Measurements from ENCODE around the gene DDX39A.
"Not testable (repeated sequence)": the region's sequence is repeated elsewhere in the genome, so short reads cannot be mapped to it uniquely, and the experiment has no call there.

The DDX39A gene

DNA sequence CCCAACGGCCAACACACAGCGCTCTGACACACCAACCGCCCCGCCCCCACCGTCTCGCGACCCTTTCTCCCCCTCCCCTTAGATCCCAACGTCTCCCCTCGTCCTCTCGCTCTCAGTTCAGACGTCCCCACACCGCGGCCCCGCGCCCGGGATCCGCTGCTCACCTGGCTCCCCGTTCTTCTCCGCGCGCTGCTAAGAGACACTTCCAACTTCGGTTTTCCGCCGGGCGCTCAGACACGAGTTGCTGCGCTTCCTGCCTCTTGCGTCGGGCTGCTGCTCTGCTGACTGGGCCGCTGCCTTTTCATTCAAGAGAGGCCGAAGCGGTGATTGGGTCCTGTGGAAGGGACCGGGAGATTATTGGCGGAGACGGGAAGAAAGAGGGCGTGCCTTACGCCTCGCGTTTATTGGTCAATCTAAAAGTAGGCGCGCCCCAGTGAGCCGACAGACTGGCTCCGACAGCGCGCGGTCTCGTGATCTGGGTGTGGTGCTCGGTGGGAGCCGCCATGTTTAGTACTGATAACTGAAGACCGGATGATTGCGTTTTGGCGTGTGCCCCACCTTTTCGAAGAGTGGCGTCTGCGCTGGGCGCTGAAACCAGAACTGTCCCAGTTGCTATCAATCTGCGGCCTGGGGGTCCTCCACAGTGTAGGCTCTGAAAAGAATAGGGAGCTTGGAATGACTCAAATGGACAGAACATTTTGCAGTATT lies at the start of gene DDX39A:
DDX39A (minus strand) TSS at position 236 of the 708 bp plus-strand sequence. CDS start 6,121 bp downstream, outside the sequence.
- H3K4me3 ChIP-seq (ENCODE audit: low read length): peak within 1 kb of the TSS; percentile 88
- no peaks in the 10 kb centered on the region for H3K27me3 ChIP-seq (ENCODE audit: insufficient read depth, low read length)
- H3K9me3 ChIP-seq (ENCODE audit: low read length): no peaks in the 10 kb centered on the region
- H3K4me1 ChIP-seq (ENCODE audit: insufficient read depth, low read length): peaks cover 9% of the 10 kb centered on the region
- peak within 1 kb of the TSS; percentile 43 for H2AFZ ChIP-seq (ENCODE audit: low read depth, low read length)
- peaks cover 2% of the 10 kb centered on the region for H3K36me3 ChIP-seq (ENCODE audit: insufficient read depth, low read length)

DNA sequence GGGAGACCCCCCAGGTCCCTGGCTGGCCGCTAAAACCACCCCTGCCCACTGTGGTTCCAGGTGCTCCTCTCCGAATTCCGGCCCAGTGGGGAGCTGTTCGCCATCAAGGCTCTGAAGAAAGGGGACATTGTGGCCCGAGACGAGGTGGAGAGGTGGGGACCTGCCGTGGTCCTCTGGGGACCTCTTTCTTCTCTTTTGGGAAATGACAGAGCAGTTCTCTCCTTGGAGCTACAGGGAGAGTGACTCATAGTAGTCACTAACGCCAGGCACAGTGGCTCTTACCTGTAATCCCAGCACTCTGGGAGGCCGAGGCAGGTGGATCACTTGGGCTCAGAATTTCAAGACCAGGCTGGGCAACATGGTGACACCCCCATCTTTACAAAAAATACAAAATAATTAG lies 48.7 kb upstream of the DDX39A start:
- H3K4me3 ChIP-seq (ENCODE audit: low read length): no peak overlapping the region
- H3K36me3 ChIP-seq (ENCODE audit: insufficient read depth, low read length): peaks cover 52% of the 10 kb centered on the region
- H3K9me3 ChIP-seq (ENCODE audit: low read length): no peaks in the 10 kb centered on the region
- no peak overlapping the region for H2AFZ ChIP-seq (ENCODE audit: low read depth, low read length)
- H3K4me1 ChIP-seq (ENCODE audit: insufficient read depth, low read length): no peaks in the 10 kb centered on the region
- H3K27me3 ChIP-seq (ENCODE audit: insufficient read depth, low read length): no peaks in the 10 kb centered on the region

DNA sequence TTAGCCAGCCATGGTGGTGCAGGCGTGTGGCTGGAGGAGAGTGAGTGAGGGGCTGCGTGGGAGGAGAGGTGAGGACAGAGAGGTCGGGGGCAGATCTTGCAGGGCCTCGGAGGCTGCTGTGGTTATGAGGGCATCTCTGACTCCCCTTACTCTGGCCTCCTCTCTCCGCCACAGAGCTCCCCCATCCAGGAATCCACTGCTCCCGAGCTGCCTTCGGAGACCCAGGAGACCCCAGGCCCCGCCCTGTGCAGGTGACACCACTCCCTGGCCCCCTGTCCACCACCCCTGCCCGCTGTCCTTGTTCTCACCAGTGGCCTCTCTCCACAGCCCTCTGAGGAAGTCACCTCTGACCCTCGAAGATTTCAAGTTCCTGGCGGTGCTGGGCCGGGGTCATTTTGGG lies 48.2 kb upstream of the DDX39A start:
- H3K36me3 ChIP-seq (ENCODE audit: insufficient read depth, low read length): peaks cover 52% of the 10 kb centered on the region
- no peaks in the 10 kb centered on the region for H3K4me1 ChIP-seq (ENCODE audit: insufficient read depth, low read length)
- no peaks in the 10 kb centered on the region for H3K9me3 ChIP-seq (ENCODE audit: low read length)
- H3K27me3 ChIP-seq (ENCODE audit: insufficient read depth, low read length): no peaks in the 10 kb centered on the region
- no peak overlapping the region for H3K4me3 ChIP-seq (ENCODE audit: low read length)
- H2AFZ ChIP-seq (ENCODE audit: low read depth, low read length): no peak overlapping the region

DNA sequence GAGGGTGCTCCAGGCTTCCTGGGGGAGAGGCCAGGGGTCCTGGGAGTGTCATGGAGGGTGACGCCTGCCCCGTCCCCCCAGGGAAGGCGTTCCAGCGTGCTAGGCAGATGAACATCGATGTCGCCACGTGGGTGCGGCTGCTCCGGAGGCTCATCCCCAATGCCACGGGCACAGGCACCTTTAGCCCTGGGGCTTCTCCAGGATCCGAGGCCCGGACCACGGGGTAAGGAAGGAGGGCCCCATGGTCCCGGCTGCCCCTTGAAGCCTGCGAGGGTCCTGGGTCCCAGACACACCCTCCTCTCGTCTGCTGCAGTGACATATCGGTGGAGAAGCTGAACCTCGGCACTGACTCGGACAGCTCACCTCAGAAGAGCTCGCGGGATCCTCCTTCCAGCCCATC lies 44.6 kb upstream of the DDX39A start:
- peaks cover 43% of the 10 kb centered on the region for H3K36me3 ChIP-seq (ENCODE audit: insufficient read depth, low read length)
- no peaks in the 10 kb centered on the region for H3K9me3 ChIP-seq (ENCODE audit: low read length)
- H3K27me3 ChIP-seq (ENCODE audit: insufficient read depth, low read length): no peaks in the 10 kb centered on the region
- no peaks in the 10 kb centered on the region for H3K4me1 ChIP-seq (ENCODE audit: insufficient read depth, low read length)
- H3K4me3 ChIP-seq (ENCODE audit: low read length): no peak overlapping the region
- H2AFZ ChIP-seq (ENCODE audit: low read depth, low read length): no peak overlapping the region

DNA sequence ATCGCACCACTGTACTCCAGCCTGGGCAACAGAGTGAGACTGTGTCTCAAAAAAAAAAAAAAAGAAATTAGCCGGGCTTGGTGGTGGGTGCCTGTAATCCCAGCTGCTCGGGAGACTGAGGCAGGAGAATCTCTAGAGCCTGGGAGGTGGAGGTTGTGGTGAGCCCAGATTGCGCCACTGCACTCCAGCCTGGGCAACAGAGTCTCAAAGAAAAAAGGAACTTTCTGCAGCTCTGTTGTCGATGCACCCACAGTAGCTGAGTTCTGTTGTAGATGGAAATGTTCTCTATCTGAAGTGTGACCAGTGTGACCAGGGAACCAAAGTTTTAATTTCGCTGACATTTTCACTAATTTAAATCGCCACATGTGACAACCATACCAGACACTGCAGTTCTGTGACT lies 43.3 kb upstream of the DDX39A start:
- not testable (repeated sequence) for H3K4me1 ChIP-seq (ENCODE audit: insufficient read depth, low read length); H3K9me3 ChIP-seq (ENCODE audit: low read length); H3K4me3 ChIP-seq (ENCODE audit: low read length); H2AFZ ChIP-seq (ENCODE audit: low read depth, low read length); H3K27me3 ChIP-seq (ENCODE audit: insufficient read depth, low read length)
- peaks cover 34% of the 10 kb centered on the region for H3K36me3 ChIP-seq (ENCODE audit: insufficient read depth, low read length)

DNA sequence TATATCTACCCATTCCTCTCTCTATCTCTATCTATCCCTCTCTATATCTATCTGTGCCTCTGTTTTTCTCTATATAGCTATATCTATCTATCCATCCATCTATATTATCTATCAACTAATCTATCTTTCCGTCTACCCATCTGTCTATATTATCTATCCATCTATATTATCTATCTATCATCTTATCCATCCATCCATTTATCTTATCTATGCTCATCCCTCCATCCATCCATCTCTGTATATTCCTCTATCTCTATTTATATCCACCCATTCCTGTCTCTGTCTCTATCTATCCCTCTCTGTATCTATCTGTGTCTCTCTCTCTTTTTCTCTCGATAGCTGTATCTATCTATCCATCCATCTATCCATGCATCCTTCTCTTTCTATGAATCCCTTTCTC lies 41.8 kb upstream of the DDX39A start:
- no peaks in the 10 kb centered on the region for H3K9me3 ChIP-seq (ENCODE audit: low read length)
- H3K4me1 ChIP-seq (ENCODE audit: insufficient read depth, low read length): no peaks in the 10 kb centered on the region
- no peak overlapping the region for H2AFZ ChIP-seq (ENCODE audit: low read depth, low read length)
- H3K4me3 ChIP-seq (ENCODE audit: low read length): no peak overlapping the region
- peaks cover 27% of the 10 kb centered on the region for H3K36me3 ChIP-seq (ENCODE audit: insufficient read depth, low read length)
- H3K27me3 ChIP-seq (ENCODE audit: insufficient read depth, low read length): no peaks in the 10 kb centered on the region

DNA sequence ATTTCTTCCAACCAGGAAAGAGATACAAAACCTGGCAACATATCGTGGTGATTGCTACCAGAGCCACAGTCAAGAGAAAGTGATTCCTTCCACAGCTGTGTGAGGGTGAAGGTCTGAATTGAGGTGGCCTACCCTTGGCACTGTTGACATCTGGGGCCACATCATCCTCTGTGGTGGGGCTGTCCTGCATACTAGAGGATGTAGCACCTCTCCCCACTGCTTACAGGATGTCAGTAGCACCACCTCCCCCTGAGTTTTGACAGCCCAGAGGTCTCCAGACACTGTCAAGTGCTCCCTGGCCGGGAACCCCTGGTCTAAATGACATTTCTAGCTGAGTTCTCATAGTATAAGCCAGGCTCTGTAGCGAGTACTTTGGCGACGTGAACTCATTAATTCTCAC lies 40.6 kb upstream of the DDX39A start:
- H3K27me3 ChIP-seq (ENCODE audit: insufficient read depth, low read length): no peaks in the 10 kb centered on the region
- no peaks in the 10 kb centered on the region for H3K9me3 ChIP-seq (ENCODE audit: low read length)
- no peak overlapping the region for H2AFZ ChIP-seq (ENCODE audit: low read depth, low read length)
- no peaks in the 10 kb centered on the region for H3K4me1 ChIP-seq (ENCODE audit: insufficient read depth, low read length)
- no peak overlapping the region for H3K4me3 ChIP-seq (ENCODE audit: low read length)
- peaks cover 31% of the 10 kb centered on the region for H3K36me3 ChIP-seq (ENCODE audit: insufficient read depth, low read length)

DNA sequence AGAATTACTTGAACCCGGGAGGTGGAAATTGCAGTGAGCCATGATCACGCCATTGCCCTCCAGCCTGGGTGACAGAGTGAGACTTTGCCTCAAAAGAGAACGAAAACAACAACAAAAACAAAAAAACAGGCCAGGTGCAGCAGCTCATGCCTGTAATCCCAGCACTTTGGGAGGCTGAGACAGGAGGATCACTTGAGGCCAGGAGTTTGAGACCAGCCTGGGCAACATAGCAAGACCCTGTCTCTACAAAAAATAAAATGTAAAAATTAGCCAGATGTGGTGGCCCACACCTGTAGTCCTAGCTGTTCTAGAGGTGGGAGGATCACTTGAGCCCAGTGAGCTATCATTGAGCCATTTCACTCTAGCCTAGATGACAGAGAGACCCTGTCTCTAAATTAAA lies 33.2 kb upstream of the DDX39A start:
- not testable (repeated sequence) for H3K4me1 ChIP-seq (ENCODE audit: insufficient read depth, low read length); H2AFZ ChIP-seq (ENCODE audit: low read depth, low read length); H3K27me3 ChIP-seq (ENCODE audit: insufficient read depth, low read length); H3K4me3 ChIP-seq (ENCODE audit: low read length); H3K9me3 ChIP-seq (ENCODE audit: low read length)
- peaks cover 51% of the 10 kb centered on the region for H3K36me3 ChIP-seq (ENCODE audit: insufficient read depth, low read length)

DNA sequence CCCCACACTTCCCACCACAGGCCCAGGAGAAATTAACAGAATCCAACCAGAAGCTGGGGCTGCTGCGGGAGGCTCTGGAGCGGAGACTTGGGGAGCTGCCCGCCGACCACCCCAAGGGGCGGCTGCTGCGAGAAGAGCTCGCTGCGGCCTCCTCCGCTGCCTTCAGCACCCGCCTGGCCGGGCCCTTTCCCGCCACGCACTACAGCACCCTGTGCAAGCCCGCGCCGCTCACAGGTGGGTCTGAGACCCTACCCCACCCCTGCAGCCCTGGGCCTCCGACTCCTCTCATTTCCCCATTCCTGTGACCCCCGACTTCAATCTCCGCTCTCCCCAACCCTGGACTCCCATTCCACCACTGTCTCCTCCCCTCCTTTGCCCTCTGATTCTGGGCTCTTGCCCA lies 31.7 kb upstream of the DDX39A start:
- H3K36me3 ChIP-seq (ENCODE audit: insufficient read depth, low read length): peaks cover 61% of the 10 kb centered on the region

DNA sequence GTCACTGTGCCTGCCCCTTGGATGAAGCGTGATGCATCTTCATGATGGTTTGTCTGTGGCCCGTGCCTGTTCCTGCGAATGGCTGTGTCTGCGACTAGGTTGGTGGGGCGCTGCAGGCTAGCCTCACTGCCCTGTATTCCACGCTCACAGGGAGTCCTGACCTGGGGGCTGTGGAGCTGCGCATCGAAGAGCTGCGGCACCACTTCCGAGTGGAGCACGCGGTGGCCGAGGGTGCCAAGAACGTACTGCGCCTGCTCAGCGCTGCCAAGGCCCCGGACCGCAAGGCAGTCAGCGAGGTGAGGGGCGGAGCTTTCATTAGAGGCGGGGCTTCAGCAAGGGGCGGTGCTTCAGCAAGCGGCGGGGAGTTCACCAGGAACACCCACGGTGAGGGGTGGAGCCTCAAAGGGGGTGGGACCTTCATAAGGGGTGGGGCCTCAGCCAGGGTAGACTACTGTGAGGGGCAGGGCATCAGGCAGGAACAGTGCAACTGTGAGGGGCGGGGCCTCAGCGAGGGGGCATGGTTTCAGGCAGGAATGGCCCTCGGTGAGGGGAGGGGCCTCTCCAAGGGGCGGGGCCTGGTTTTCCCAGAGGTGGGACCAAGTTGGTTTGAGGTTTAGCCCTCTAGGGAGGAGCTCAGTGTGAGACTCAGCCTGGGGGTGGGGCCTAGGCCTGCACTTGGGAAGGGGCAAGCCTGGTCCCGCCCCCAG lies 31.2 kb upstream of the DDX39A start:
- peaks cover 58% of the 10 kb centered on the region for H3K36me3 ChIP-seq (ENCODE audit: insufficient read depth, low read length)

More for the DNA sequence above, 31.7 kb upstream of the DDX39A start:
- H3K27me3 ChIP-seq (ENCODE audit: insufficient read depth, low read length): no peaks in the 10 kb centered on the region
- no peaks in the 10 kb centered on the region for H3K4me1 ChIP-seq (ENCODE audit: insufficient read depth, low read length)
- no peak overlapping the region for H3K4me3 ChIP-seq (ENCODE audit: low read length)
- H3K9me3 ChIP-seq (ENCODE audit: low read length): no peaks in the 10 kb centered on the region
- no peak overlapping the region for H2AFZ ChIP-seq (ENCODE audit: low read depth, low read length)

DNA sequence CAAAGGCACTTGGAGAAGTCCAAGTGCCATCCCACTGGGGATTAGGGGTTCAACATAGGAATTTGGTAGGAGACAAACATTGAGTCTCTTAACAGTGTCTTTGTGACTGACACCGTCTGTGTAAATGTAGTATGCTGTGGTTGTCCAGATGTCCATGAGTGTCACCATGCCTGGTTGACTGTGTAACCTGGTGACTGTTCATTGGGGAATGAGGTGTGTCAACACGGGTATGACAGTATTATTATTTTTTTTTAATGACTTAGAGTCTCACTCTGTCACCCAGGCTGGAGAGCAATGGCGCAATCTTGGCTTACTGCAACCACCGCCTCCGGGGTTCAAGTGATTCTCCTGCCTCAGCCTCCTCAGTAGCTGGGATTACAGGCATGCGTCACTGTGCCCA lies 30.2 kb upstream of the DDX39A start:
- Histone ChIP-seq H3K36me3 (ENCODE audit: insufficient read depth, low read length) (peaks cover 54% of the 10 kb centered on the region), H3K27me3 (ENCODE audit: insufficient read depth, low read length) (no peaks in the 10 kb centered on the region), H3K4me1 (ENCODE audit: insufficient read depth, low read length) (no peaks in the 10 kb centered on the region), H2AFZ (ENCODE audit: low read depth, low read length) (no peak overlapping the region), H3K4me3 (ENCODE audit: low read length) (no peak overlapping the region), H3K9me3 (ENCODE audit: low read length) (no peaks in the 10 kb centered on the region)

More for the DNA sequence above, 31.2 kb upstream of the DDX39A start:
- H3K4me1 ChIP-seq (ENCODE audit: insufficient read depth, low read length): no peaks in the 10 kb centered on the region
- H3K27me3 ChIP-seq (ENCODE audit: insufficient read depth, low read length): no peaks in the 10 kb centered on the region
- H2AFZ ChIP-seq (ENCODE audit: low read depth, low read length): no peak overlapping the region
- H3K4me3 ChIP-seq (ENCODE audit: low read length): no peak overlapping the region
- no peaks in the 10 kb centered on the region for H3K9me3 ChIP-seq (ENCODE audit: low read length)

DNA sequence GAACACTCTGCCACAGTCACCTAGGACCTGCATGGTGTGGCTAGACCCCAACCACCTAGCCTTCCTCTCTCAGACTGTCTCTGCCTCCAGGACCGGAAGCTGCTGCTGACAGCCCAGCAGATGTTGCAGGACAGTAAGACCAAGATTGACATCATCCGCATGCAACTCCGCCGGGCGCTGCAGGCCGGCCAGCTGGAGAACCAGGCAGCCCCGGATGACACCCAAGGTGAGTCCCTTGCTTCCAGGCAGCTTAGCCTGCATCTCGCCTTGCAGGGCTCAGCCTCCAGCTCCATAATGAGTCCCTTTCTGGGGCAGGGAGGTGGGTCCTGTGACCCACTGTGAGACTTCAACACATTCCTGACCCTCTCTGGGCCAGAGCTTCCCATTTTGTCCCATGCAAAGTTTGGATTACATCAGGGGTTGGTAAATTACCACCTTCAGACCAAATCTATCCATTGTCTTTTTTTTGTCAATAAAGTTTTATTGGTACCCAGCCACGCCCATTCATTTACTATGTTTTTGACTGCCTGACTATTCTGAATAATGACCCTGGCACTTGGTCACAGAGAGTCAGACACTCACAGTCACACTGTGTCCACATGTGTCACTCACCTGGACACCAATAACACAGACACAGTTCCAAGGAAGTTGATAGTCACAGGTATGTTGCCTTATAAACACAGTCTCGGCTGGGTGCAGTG lies 27.3 kb upstream of the DDX39A start:
- H3K27me3 ChIP-seq (ENCODE audit: insufficient read depth, low read length): no peaks in the 10 kb centered on the region
- H3K4me1 ChIP-seq (ENCODE audit: insufficient read depth, low read length): no peaks in the 10 kb centered on the region
- H3K36me3 ChIP-seq (ENCODE audit: insufficient read depth, low read length): peaks cover 64% of the 10 kb centered on the region
- no peak overlapping the region for H2AFZ ChIP-seq (ENCODE audit: low read depth, low read length)
- no peaks in the 10 kb centered on the region for H3K9me3 ChIP-seq (ENCODE audit: low read length)
- no peak overlapping the region for H3K4me3 ChIP-seq (ENCODE audit: low read length)

DNA sequence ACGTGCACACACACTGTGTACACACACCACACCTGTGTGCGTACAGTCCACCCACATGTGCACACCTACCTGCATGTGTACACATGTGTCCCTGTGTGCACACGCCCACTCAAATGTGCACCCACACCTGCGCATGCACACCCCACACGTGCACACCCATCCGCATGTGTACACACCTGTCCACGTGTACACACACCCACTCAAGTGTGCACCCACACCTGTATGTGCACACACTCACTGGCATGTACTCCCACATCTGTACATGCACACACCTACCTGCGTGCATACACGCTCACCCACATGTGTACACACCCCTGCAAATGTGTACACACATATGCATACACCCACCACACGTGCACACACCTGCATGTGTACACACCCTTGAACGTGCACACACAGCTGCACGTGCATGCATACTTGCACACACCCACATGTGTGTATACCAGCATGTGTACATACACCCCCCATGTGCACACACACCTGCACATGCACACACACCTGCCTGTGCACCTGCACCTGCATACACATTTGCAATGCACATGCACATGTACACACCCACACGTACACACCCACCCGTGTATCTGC lies 24.6 kb upstream of the DDX39A start:
- peaks cover 46% of the 10 kb centered on the region for H3K36me3 ChIP-seq (ENCODE audit: insufficient read depth, low read length)
- H3K9me3 ChIP-seq (ENCODE audit: low read length): no peaks in the 10 kb centered on the region
- H3K27me3 ChIP-seq (ENCODE audit: insufficient read depth, low read length): no peaks in the 10 kb centered on the region
- no peak overlapping the region for H3K4me3 ChIP-seq (ENCODE audit: low read length)
- H3K4me1 ChIP-seq (ENCODE audit: insufficient read depth, low read length): no peaks in the 10 kb centered on the region
- no peak overlapping the region for H2AFZ ChIP-seq (ENCODE audit: low read depth, low read length)
